ENCODE results near the gene TFF1. TPM values are rescaled to one million over a fixed set of nuclear protein-coding genes. Genes with fewer than 3 reads are reported as not detected.

Gene TFF1
- total RNA-seq (ENCODE audit: low replicate concordance) = not detected in 2 replicates

DNA sequence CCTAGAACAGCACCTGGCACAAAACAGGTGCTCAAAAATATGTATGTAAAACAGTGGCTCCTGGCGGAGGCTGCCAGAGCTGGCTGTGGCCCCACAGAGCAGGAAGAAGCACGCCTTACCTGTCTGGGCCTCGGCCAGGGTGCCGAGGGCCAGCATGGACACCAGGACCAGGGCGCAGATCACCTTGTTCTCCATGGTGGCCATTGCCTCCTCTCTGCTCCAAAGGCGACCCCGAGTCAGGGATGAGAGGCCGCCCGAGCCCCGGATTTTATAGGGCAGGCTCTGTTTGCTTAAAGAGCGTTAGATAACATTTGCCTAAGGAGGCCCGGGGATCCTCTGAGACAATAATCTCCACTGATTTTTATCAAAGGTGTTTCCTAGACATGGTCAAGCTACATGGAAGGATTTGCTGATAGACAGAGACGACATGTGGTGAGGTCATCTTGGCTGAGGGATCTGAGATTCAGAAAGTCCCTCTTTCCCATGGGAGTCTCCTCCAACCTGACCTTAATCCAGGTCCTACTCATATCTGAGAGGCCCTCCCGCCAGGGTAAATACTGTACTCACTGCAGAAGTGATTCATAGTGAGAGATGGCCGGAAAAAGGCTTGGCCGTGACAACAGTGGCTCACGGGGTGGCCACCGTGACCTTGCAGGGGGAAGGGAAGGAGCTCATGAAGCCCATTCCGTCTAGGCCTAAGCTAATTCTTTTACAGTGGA, at the start of gene TFF1:
Gene TFF1 (minus strand): TSS at position 244 of the 719 bp plus-strand sequence. CDS start 40 bp downstream, at position 204.
- no peak within 1 kb of the TSS for H3K4me3 Mint-ChIP-seq
- Histone ChIP-seq H3K79me2 (ENCODE audit: low read depth) (no peaks in the 10 kb centered on the region), H4K20me1 (ENCODE audit: low read depth) (no peaks in the 10 kb centered on the region), H3K9ac (no peak within 1 kb of the TSS), H3F3A (ENCODE audit: low read depth) (no peaks in the 10 kb centered on the region), H3K27me3 (no peaks in the 10 kb centered on the region), H3K9me3 (ENCODE audit: low read depth) (no peaks in the 10 kb centered on the region), H2AFZ (replicated peaks) (no peak within 1 kb of the TSS), H3K4me1 (no peaks in the 10 kb centered on the region), H3K4me3 (no peak within 1 kb of the TSS), H3K36me3 (no peaks in the 10 kb centered on the region), H3K27ac (no peak within 1 kb of the TSS), H3K4me2 (no peak within 1 kb of the TSS)
- peaks cover 22% of the 10 kb centered on the region for H3K27me3 Mint-ChIP-seq (ENCODE audit: insufficient read depth, low read depth)
- no peaks in the 10 kb centered on the region for H3K36me3 Mint-ChIP-seq
- no peak for DNase-seq (ENCODE audit: low spot score)
- H3K27ac Mint-ChIP-seq = peak within 1 kb of the TSS; percentile 91
- H3K9me3 Mint-ChIP-seq = peaks cover 3% of the 10 kb centered on the region
- TF ChIP-seq EZH2 (IDR thresholded peaks at IDR 0.05) (no peak), EZH2phosphoT487 (IDR thresholded peaks at IDR 0.05) (no peak)
- peaks cover 34% of the 10 kb centered on the region for H3K4me1 Mint-ChIP-seq

DNA sequence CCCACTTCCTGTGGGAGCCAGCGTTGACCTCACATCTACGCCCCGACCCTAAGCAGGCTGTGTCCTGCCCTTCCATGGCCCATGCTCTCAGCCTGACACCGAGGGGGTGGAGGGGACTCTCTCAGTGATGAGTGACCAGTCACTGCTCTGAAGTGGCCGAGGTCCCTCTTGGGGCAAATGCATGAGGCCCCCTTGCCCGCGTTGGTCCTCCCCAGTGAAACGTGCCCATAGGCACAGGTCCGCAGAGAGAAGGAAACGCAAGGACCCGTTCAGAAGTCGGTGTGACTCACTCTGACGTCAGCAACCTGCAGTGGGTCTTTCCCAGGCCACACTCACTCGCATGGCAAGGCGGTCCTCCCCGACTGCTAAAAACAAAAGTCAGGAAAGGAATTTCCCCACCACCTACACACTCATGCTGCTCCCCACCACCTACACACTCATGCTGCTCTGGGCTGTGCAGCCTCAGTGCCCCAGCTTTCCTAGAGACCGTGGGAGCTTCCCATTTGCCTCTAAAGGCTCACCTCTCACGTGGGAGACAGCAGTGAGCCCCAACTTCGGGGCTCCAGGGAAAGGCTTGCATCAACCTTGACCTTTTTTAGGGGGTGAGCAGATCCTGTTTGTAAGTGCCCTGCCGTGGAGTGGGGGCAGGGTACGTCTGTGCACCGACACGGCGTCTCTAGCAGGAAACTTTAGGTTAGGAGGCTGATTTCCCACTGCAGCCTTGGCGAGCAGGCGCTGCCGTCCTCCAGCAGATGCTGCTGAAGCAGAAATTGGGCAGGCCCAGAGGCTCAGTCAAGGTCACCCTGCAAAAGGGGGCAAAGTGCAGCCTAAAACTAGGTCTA, 48.8 kb upstream of the TFF1 start:
- H3K9ac ChIP-seq = no peak overlapping the region
- Mint-ChIP-seq H3K4me3 (no peak overlapping the region), H3K27ac (peak overlapping the region; percentile 50), H3K36me3 (no peaks in the 10 kb centered on the region), H3K4me1 (peaks cover 16% of the 10 kb centered on the region), H3K27me3 (ENCODE audit: insufficient read depth, low read depth) (peaks cover 2% of the 10 kb centered on the region), H3K9me3 (no peaks in the 10 kb centered on the region)
- no peak for TF ChIP-seq EZH2 (IDR thresholded peaks at IDR 0.05)
- TF ChIP-seq, protein P1, sequence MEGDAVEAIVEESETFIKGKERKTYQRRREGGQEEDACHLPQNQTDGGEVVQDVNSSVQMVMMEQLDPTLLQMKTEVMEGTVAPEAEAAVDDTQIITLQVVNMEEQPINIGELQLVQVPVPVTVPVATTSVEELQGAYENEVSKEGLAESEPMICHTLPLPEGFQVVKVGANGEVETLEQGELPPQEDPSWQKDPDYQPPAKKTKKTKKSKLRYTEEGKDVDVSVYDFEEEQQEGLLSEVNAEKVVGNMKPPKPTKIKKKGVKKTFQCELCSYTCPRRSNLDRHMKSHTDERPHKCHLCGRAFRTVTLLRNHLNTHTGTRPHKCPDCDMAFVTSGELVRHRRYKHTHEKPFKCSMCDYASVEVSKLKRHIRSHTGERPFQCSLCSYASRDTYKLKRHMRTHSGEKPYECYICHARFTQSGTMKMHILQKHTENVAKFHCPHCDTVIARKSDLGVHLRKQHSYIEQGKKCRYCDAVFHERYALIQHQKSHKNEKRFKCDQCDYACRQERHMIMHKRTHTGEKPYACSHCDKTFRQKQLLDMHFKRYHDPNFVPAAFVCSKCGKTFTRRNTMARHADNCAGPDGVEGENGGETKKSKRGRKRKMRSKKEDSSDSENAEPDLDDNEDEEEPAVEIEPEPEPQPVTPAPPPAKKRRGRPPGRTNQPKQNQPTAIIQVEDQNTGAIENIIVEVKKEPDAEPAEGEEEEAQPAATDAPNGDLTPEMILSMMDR (IDR thresholded peaks at IDR 0.05) = no peak
- TF ChIP-seq EZH2phosphoT487 (IDR thresholded peaks at IDR 0.05) = no peak
- no peaks in the 10 kb centered on the region for H3K9me3 ChIP-seq (ENCODE audit: low read depth)
- H3K4me1 ChIP-seq = no peaks in the 10 kb centered on the region
- H3K4me2 ChIP-seq = no peak overlapping the region
- H2AFZ ChIP-seq (replicated peaks) = no peak overlapping the region
- H3F3A ChIP-seq (ENCODE audit: low read depth) = peaks cover 1% of the 10 kb centered on the region
- DNase-seq (ENCODE audit: low spot score) = no peak
- H3K4me3 ChIP-seq = no peak overlapping the region
- H3K27me3 ChIP-seq = no peaks in the 10 kb centered on the region
- no peak overlapping the region for H3K27ac ChIP-seq
- no peaks in the 10 kb centered on the region for H4K20me1 ChIP-seq (ENCODE audit: low read depth)
- H3K36me3 ChIP-seq = no peaks in the 10 kb centered on the region
- H3K79me2 ChIP-seq (ENCODE audit: low read depth) = no peaks in the 10 kb centered on the region

DNA sequence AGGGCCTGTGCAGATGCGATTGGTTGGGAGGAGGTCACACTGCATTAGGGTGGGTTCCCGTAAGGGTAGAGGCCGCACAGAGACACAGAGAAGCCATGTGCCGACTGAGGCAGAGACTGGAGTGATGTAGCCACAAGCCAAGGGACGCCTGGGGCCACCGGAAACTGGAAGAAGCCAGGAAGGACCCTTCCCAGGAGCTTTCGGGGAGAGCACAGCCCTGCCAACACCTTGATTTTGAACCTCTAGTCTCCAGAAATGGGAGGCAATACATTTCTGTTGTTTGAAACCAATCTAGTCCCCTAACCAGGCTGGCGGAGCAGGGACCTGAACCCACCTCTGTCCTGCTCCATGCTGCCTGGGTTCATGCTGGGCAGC, 48.2 kb upstream of the TFF1 start:
- Histone ChIP-seq H3K27me3 (no peaks in the 10 kb centered on the region), H3K4me2 (no peak overlapping the region), H3K79me2 (ENCODE audit: low read depth) (no peaks in the 10 kb centered on the region), H3K4me1 (no peaks in the 10 kb centered on the region), H4K20me1 (ENCODE audit: low read depth) (no peaks in the 10 kb centered on the region), H3K9ac (no peak overlapping the region), H3K27ac (no peak overlapping the region), H3F3A (ENCODE audit: low read depth) (peaks cover 4% of the 10 kb centered on the region), H3K9me3 (ENCODE audit: low read depth) (no peaks in the 10 kb centered on the region), H3K36me3 (no peaks in the 10 kb centered on the region), H2AFZ (replicated peaks) (no peak overlapping the region), H3K4me3 (no peak overlapping the region)
- TF ChIP-seq EZH2 (IDR thresholded peaks at IDR 0.05) = no peak
- TF ChIP-seq, protein P1 (IDR thresholded peaks at IDR 0.05) = no peak
- TF ChIP-seq EZH2phosphoT487 (IDR thresholded peaks at IDR 0.05) = no peak
- Mint-ChIP-seq H3K4me1 (peaks cover 16% of the 10 kb centered on the region), H3K27me3 (ENCODE audit: insufficient read depth, low read depth) (peaks cover 4% of the 10 kb centered on the region), H3K27ac (peak overlapping the region; percentile 50), H3K9me3 (no peaks in the 10 kb centered on the region), H3K36me3 (no peaks in the 10 kb centered on the region), H3K4me3 (no peak overlapping the region)
- no peak for DNase-seq (ENCODE audit: low spot score)

Data from neural progenitor cell (in vitro differentiated cells).